ENCODE measurements around the gene MS4A4A.

The MS4A4A gene

GRCh38 chr11:60303661-60304060 is 23.2 kb downstream of the MS4A4A start:
- no peak for FAIRE-seq

GRCh38 chr11:60305906-60306619 is 25.6 kb downstream of the MS4A4A start:
- no peak for FAIRE-seq

GRCh38 chr11:60307507-60308195 is 27.2 kb downstream of the MS4A4A start:
- FAIRE-seq = no peak

GRCh38 chr11:60310407-60310998 is 30.0 kb downstream of the MS4A4A start:
- no peak for FAIRE-seq

GRCh38 chr11:60314635-60315321 is 34.3 kb downstream of the MS4A4A start:
- no peak for FAIRE-seq

- no peak for FAIRE-seq
Observed at GRCh38 chr11:60315871-60316270, 35.4 kb downstream of the MS4A4A start.

- no peak for FAIRE-seq
Observed at GRCh38 chr11:60316317-60316716, 35.9 kb downstream of the MS4A4A start.

GRCh38 chr11:60318726-60319125 is 38.3 kb downstream of the MS4A4A start:
- no peak for FAIRE-seq

- FAIRE-seq = no peak
Observed at GRCh38 chr11:60321051-60321450, 40.6 kb downstream of the MS4A4A start.

GRCh38 chr11:60326955-60327354 is 46.5 kb downstream of the MS4A4A start, which contains the start of gene MS4A6E:
MS4A6E (plus strand) TSS chr11:60327255; CDS start chr11:60334896, 7,641 bp downstream.
- no peak for FAIRE-seq

GRCh38 chr11:60328460-60328859 is 48.0 kb downstream of the MS4A4A start:
- FAIRE-seq = no peak

GRCh38 chr11:60332846-60333245 is 52.4 kb downstream of the MS4A4A start:
- no peak for FAIRE-seq

- peak; percentile 5 for FAIRE-seq
Observed at GRCh38 chr11:60334005-60334620, 53.6 kb downstream of the MS4A4A start.

GRCh38 chr11:60336767-60337391 is 56.4 kb downstream of the MS4A4A start:
- no peak for FAIRE-seq

- no peak for FAIRE-seq
Observed at GRCh38 chr11:60338053-60338452, 57.6 kb downstream of the MS4A4A start.

- FAIRE-seq = no peak
Observed at GRCh38 chr11:60339356-60339755, 58.9 kb downstream of the MS4A4A start.

GRCh38 chr11:60343094-60343704 is 62.7 kb downstream of the MS4A4A start:
- FAIRE-seq = no peak

- no peak for FAIRE-seq
Observed at GRCh38 chr11:60344146-60344545, 63.7 kb downstream of the MS4A4A start.

- FAIRE-seq = no peak
Observed at GRCh38 chr11:60345489-60345888, 65.0 kb downstream of the MS4A4A start.

GRCh38 chr11:60347084-60347797 is 66.8 kb downstream of the MS4A4A start:
- no peak for FAIRE-seq

GRCh38 chr11:60348116-60348515 is 67.7 kb downstream of the MS4A4A start:
- no peak for FAIRE-seq
